Posterior cingulate gyrus (tissue), 11 donors: ENCODE results near the gene NRXN2.
A peak's percentile ranks its signal among the peaks of the same experiment; 100 is the strongest.
"Not testable (repeated sequence)": the region's sequence is repeated elsewhere in the genome, so short reads cannot be mapped to it uniquely, and the experiment has no call there.

Source experiments
- DNase-seq, 10 donors: peaks; one replicate each; pipeline versions ENCODE4 v3.0.0 to v3.0.0-alpha.2; 2020 to 2021; ENCODE audit warnings: mixed read lengths in 3 of 10
- intact Hi-C: fragments of 100-400 bp; cut with DNase I; formaldehyde crosslinking; loops from one replicate; pipeline ENCODE4 v1.15.1; 2023

Gene NRXN2

DNA sequence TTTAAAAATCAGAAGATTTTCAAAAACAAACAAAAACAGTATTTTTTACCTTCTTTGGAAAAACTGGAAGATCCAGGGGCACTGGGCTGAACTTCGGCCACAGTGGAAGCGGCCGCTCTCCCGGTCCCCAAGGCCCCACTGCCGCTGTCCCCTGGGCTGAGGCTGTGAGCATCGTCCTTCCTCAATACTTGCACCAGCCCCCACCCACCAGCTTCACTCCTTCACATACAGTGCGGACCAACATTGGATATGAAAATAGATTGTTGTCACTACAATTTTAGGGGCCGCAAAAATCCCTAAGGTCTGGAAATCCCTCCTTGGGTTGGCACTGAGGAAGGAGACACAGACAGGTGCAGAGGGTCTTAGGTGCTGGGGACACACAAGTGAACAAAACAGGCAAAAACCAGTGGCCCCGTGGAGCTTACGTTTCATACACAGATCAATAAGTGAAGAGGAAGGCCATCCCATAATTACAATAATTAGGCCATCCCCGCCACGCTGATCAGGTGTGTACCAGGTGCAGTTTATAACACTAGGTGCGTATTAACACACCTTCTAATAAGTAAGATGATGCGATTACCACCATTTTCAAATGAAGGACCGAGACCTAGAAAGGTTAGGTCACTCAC is 160.2 kb downstream of the NRXN2 start:
- DNase-seq: peak in 3 of 10 donors; percentile 9 to 51 (median 15)
- intact Hi-C loops: no loop called here

DNA sequence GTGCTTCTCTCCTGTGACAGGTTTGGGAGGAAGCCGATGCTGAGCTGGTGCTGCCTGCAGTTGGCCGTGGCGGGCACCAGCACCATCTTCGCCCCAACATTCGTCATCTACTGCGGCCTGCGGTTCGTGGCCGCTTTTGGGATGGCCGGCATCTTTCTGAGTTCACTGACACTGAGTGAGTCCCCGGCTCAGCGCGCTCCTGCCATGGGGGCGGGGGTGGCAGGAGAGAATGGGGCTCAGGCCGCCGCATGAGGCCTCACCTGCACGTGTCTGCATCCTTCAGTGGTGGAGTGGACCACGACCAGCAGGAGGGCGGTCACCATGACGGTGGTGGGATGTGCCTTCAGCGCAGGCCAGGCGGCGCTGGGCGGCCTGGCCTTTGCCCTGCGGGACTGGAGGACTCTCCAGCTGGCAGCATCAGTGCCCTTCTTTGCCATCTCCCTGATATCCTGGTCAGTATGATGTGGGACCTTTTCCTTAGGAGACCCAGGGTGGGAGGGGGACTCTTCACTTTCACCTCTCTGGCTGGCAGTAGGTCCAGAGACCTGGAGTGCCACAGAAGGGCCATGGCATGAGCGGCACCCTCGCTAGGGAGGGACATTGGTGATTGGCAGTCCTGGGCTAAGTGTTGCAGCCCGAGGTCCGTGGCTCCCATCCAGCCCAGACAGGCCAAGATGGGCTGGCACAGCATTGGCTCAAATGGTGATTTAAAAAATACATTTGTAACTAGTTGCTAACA is 160.8 kb downstream of the NRXN2 start:
- DNase-seq: peak in 3 of 10 donors; percentile 33 to 79 (median 71)
- intact Hi-C loops: no loop called here

- peak in 2 of 10 donors; percentile 32 to 42 for DNase-seq
- intact Hi-C loops: not testable (repeated sequence)
These were observed 161.6 kb downstream of the NRXN2 start for GRCh38 chr11:64561429-64561828.

DNA sequence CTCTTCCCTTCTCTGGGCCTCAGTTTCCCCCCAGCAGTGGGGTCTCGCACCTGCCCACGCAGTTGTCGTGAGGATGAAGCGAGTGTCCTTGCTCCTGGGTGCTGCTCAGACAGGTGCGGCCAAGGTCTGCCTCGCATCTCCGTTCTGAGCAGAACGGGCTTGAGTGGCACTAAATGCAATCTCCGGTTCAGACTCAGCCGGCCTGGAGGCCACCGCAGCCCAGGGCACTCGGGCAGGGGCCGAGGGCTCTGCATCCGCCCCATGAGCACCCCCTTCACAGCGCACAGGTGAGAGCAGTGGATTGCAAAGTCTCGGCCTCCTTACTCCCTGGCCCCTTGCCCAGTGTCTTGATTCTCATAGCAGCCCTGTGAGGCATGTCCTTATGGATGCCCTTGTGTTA is 162.1 kb downstream of the NRXN2 start:
- intact Hi-C loops: no loop called here
- DNase-seq: peak in 3 of 10 donors; percentile 32 to 57 (median 35)

DNA sequence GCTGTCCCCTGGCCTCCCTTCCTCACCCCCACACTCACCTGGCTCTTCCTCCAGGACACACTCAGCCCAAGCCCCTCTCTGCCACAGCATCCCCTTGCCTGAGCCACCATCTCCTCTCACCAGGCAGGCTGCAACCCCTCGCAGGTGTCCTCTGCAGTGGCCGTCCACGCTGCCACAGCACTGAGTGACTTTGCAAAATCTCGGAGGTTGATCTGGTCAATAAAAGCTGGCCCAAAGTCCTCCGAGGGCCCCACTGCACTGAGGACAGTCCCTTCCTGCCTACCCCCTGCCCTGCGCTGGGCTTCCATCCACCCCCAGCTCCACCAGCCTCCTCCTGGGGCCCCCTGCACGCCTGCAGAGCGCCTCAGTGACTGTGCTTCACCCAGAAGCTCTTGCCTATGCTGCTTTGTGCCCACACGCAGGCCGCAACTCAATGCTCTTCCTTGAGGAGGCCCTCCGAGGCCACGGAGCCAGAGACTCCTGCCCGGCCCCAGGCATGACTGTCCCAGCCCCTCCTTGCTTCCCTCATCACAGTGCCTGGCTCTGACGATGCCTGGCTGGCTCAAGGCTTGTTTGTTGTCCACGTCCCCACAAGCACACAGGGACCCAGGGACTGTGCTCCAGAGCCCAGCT is 162.7 kb downstream of the NRXN2 start:
- intact Hi-C loops: no loop called here

DNA sequence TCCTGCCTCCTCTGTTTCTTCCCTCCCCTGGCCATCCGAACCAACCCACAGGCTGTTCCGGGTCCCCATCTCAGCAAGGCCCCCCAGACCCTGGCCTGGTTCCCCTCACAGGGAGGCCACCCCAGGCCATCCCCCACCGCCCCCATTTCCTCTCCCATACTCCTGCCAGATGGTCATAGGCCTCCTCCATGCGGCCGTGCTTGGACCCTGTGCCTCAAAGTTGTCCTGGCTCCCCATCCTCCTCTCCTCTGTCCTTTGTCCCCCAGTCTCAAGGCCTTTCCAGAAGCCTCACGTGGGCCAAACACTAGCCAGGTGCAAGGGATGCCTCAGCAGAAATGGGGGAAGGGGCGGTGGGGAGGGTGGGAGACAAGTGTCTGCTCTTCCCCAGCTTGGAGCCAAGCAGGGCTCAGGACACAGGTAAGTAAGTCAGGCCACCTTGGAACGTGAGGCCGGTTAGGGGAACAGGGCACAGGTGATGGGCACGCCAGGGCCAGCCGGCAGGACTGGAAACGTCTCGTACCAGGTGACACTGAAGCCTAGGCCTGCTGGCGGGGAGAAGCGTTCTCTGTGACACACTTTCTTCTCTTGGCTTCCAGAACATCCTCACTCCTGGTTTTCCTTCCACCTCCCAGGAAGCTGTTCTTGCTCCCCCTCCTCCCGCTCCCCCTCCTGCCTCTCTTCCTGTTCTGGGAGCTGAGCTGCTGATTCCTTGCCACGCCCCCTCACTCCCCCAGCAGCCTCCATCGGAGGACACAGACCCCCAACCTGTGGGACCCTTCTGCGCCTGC is 163.5 kb downstream of the NRXN2 start:
- intact Hi-C loops: no loop called here
- peak in 4 of 10 donors; percentile 23 to 67 (median 60) for DNase-seq

More for the DNA sequence above, 162.7 kb downstream of the NRXN2 start:
- peak in 3 of 10 donors; percentile 51 to 67 (median 64) for DNase-seq

DNA sequence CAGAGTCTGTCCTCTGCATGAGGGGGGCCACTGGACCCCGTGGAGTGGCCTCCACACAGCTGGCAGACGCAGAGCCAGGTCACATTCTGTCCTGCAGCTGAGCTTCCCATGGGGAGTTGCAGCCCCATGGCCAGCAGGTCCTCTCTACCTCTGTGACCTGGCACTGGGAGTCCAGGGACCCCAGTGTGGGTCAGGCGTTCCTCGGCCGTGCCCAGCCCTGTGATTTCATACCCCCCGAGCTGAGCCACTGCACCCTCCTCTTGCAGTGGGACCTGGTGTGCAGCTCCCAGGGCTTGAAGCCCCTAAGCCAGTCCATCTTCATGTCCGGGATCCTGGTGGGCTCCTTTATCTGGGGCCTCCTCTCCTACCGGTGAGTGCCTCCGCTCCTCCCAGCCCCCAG is 164.1 kb downstream of the NRXN2 start:
- peak in 4 of 10 donors; percentile 6 to 65 (median 30) for DNase-seq
- intact Hi-C loops: no loop called here

GRCh38 chr11:64558065-64558745 is 164.8 kb downstream of the NRXN2 start:
- intact Hi-C loops: no loop called here
- DNase-seq: peak in 2 of 10 donors; percentile 27 to 43

GRCh38 chr11:64556721-64557250 is 166.2 kb downstream of the NRXN2 start:
- peak in 3 of 10 donors; percentile 35 to 52 (median 45) for DNase-seq
- intact Hi-C loops: no loop called here
